HG02973 (cell line): ENCODE data around the gene PRKAG2.

Experiments used
- ATAC-seq: cut with Tn5 transposase; IDR thresholded peaks from one replicate; pipeline ENCODE4 v1.9.1; 2021; ENCODE audit warnings: moderate library complexity; ENCODE audit not compliant: unreplicated experiment

Gene PRKAG2

GRCh38 chr7:151684408-151685175, 192.3 kb downstream of the PRKAG2 start:
- ATAC-seq = no peak

GRCh38 chr7:151683615-151684407, 193.1 kb downstream of the PRKAG2 start:
- no peak for ATAC-seq

- no peak for ATAC-seq
These were observed 193.9 kb downstream of the PRKAG2 start for GRCh38 chr7:151682831-151683614.

GRCh38 chr7:151681726-151682125, 195.2 kb downstream of the PRKAG2 start:
- ATAC-seq = no peak

GRCh38 chr7:151680810-151681209, 196.1 kb downstream of the PRKAG2 start:
- no peak for ATAC-seq

GRCh38 chr7:151679881-151680612, 196.9 kb downstream of the PRKAG2 start:
- no peak for ATAC-seq

GRCh38 chr7:151679071-151679708, 197.7 kb downstream of the PRKAG2 start:
- ATAC-seq = no peak

GRCh38 chr7:151678227-151678604, 198.7 kb downstream of the PRKAG2 start:
- ATAC-seq = no peak

- ATAC-seq = no peak
These were observed 199.2 kb downstream of the PRKAG2 start for GRCh38 chr7:151677581-151678226.

GRCh38 chr7:151676759-151677158, 200.2 kb downstream of the PRKAG2 start:
- ATAC-seq = no peak

- no peak for ATAC-seq
These were observed 201.6 kb downstream of the PRKAG2 start for GRCh38 chr7:151675196-151675920.

- ATAC-seq = no peak
These were observed 202.6 kb downstream of the PRKAG2 start for GRCh38 chr7:151674161-151674920.

GRCh38 chr7:151673216-151673615, 203.7 kb downstream of the PRKAG2 start:
- no peak for ATAC-seq

- ATAC-seq = no peak
These were observed 204.2 kb downstream of the PRKAG2 start for GRCh38 chr7:151672716-151673115.

- no peak for ATAC-seq
These were observed 205.4 kb downstream of the PRKAG2 start for GRCh38 chr7:151671514-151671913.

GRCh38 chr7:151669762-151670161, 207.2 kb downstream of the PRKAG2 start:
- no peak for ATAC-seq

- ATAC-seq = no peak
These were observed 210.0 kb downstream of the PRKAG2 start for GRCh38 chr7:151666886-151667285.

GRCh38 chr7:151665368-151665767, 211.5 kb downstream of the PRKAG2 start:
- no peak for ATAC-seq
